K562 (cell line): ENCODE data around the gene ITGB5.

Experiments
- CHD1 ChIP-seq: fragments of 200-600 bp; sonication (generic); IDR thresholded peaks from one replicate; pipeline ENCODE4 v1.6.1; 2012; ENCODE audit warnings: mild to moderate bottlenecking, moderate library complexity, low read length, inconsistent platforms
- PML ChIP-seq: IDR thresholded peaks from 2 replicates; pipeline ENCODE4 v1.6.1; 2012; ENCODE audit warnings: low read length, inconsistent platforms
- POLR2AphosphoS5 ChIP-seq: IDR thresholded peaks from 2 replicates; pipeline ENCODE4 v1.6.1; 2011; ENCODE audit warnings: mild to moderate bottlenecking, low read depth, low read length, moderate library complexity; ENCODE audit not compliant: control insufficient read depth, insufficient read depth
- PURB ChIP-seq: sonication (generic); formaldehyde crosslinking; IDR thresholded peaks from 2 replicates; pipeline ENCODE4 v1.9.0; 2021; ENCODE audit warnings: low read depth, mild to moderate bottlenecking, missing genetic modification reagents
- ZNF589 ChIP-seq: fragments of 200-800 bp; sonication (Bioruptor generic); IDR thresholded peaks from 2 replicates; pipeline ENCODE4 v1.6.1; 2016; ENCODE audit warnings: low read depth, missing genetic modification characterization, missing compliant biosample characterization
- TF ChIP-seq, protein P1 (sequence below): sonication (generic); formaldehyde crosslinking; IDR thresholded peaks from 2 replicates; pipeline ENCODE4 v1.8.1; 2022; ENCODE audit warnings: missing genetic modification reagents

GRCh38 chr3:124802702-124803101 lies 84.5 kb downstream of the ITGB5 start:
- TF ChIP-seq POLR2AphosphoS5, result no peak
- no peak for TF ChIP-seq ZNF589 (CRISPR knock-in tag)
- TF ChIP-seq PML, result no peak
- TF ChIP-seq PURB (CRISPR knock-in tag), result no peak
- TF ChIP-seq, protein P1, sequence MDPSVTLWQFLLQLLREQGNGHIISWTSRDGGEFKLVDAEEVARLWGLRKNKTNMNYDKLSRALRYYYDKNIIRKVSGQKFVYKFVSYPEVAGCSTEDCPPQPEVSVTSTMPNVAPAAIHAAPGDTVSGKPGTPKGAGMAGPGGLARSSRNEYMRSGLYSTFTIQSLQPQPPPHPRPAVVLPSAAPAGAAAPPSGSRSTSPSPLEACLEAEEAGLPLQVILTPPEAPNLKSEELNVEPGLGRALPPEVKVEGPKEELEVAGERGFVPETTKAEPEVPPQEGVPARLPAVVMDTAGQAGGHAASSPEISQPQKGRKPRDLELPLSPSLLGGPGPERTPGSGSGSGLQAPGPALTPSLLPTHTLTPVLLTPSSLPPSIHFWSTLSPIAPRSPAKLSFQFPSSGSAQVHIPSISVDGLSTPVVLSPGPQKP (CRISPR knock-in tag), result no peak
- TF ChIP-seq CHD1, result no peak
